Calu3 (cell line): Measurements from ENCODE around the gene GATAD2A. TPM values are rescaled to one million over a fixed set of nuclear protein-coding genes. Genes with fewer than 3 reads are reported as not detected.

ENCODE experiments used
- BruUV-seq: library from RNA; stranded (reverse); fragments of 400-500 nt; replicated peaks from 2 replicates; lab custom pipeline; 2021; lab: Mats Ljungman, UMichigan
- CTCF ChIA-PET: fragments of 300-600 bp; sonication (Branson Sonifier 250); formaldehyde crosslinking; loops from one replicate; lab custom pipeline; 2022; ENCODE audit warnings: antibody characterized with exemption; lab: Charles Lee
- DNase-seq: peaks from one replicate; pipeline ENCODE4 v3.0.0; 2022
- H3K27ac Mint-ChIP-seq: one replicate; pipeline ENCODE4 v1.8.0; 2022; ENCODE audit warnings: mixed read lengths; ENCODE audit not compliant: unreplicated experiment
- H3K27me3 Mint-ChIP-seq: one replicate; pipeline ENCODE4 v1.8.0; 2022; ENCODE audit warnings: mixed read lengths; ENCODE audit not compliant: unreplicated experiment
- H3K36me3 Mint-ChIP-seq: one replicate; pipeline ENCODE4 v1.8.0; 2022; ENCODE audit warnings: mild to moderate bottlenecking, moderate library complexity, mixed read lengths; ENCODE audit not compliant: insufficient read depth, unreplicated experiment
- H3K4me1 Mint-ChIP-seq: one replicate; pipeline ENCODE4 v1.8.0; 2022; ENCODE audit warnings: mild to moderate bottlenecking, low read depth, mixed read lengths; ENCODE audit not compliant: unreplicated experiment
- H3K4me3 Mint-ChIP-seq: one replicate; pipeline ENCODE4 v1.8.0; 2022; ENCODE audit warnings: mild to moderate bottlenecking, low read depth, moderate library complexity, mixed read lengths; ENCODE audit not compliant: unreplicated experiment
- H3K9me3 Mint-ChIP-seq: one replicate; pipeline ENCODE4 v1.8.0; 2022; ENCODE audit warnings: low read depth, mixed read lengths; ENCODE audit not compliant: unreplicated experiment
- intact Hi-C: fragments of 100-400 bp; cut with micrococcal nuclease; formaldehyde crosslinking; loops from one replicate; pipeline ENCODE4 v1.10.0; 2022; ENCODE audit not compliant: unreplicated experiment
- total RNA-seq: library from RNA; stranded (reverse); gene quantifications from 2 replicates; pipeline ENCODE4 v1.2.3, GENCODE V29; 2022
- TF ChIP-seq, protein P1 (sequence below): fragments of 200-600 bp; IDR thresholded peaks from one replicate; pipeline ENCODE4 v1.8.0; 2022; ENCODE audit warnings: antibody characterized with exemption; ENCODE audit not compliant: unreplicated experiment

The GATAD2A gene
- total RNA-seq, 1 experiment from 2014 or later = 79.8 TPM

DNA sequence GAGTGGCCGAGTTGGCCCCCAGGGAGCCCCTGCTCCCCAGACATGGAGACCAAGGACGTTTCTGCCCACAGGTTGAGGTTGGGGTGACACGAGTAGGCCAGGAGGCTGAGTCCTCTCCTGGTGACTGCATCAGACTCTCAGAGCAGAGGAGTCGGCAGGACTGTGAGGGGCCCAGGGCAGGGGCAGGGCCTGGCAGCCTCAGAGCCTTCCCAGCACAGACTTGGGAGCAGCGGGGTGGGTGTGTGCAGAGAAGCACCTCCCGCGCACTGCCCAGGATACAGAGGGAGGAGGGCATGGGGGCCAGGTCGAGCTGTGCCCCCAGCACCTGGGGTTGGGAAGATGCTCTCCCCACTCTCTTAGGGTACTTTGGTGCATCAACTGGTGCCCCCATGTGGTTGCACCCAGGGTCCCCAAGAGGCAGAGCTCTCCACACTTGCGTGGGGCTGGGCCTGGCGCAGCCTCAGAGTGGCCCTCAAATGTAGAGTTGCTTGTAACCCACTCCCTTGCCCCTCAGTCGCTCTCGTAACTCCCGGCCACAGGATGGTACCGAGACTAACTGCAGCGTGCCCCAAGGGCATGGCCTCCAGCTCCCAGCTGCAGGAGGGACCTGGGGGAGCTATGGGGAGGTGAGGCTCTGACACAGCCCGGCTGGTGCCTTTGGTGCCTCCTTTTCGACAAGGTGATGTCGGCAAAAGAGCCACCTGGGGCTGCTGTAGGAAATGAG lies 94.0 kb downstream of the GATAD2A start:
- TF ChIP-seq, protein P1, sequence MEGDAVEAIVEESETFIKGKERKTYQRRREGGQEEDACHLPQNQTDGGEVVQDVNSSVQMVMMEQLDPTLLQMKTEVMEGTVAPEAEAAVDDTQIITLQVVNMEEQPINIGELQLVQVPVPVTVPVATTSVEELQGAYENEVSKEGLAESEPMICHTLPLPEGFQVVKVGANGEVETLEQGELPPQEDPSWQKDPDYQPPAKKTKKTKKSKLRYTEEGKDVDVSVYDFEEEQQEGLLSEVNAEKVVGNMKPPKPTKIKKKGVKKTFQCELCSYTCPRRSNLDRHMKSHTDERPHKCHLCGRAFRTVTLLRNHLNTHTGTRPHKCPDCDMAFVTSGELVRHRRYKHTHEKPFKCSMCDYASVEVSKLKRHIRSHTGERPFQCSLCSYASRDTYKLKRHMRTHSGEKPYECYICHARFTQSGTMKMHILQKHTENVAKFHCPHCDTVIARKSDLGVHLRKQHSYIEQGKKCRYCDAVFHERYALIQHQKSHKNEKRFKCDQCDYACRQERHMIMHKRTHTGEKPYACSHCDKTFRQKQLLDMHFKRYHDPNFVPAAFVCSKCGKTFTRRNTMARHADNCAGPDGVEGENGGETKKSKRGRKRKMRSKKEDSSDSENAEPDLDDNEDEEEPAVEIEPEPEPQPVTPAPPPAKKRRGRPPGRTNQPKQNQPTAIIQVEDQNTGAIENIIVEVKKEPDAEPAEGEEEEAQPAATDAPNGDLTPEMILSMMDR = no peak
- Mint-ChIP-seq H3K27me3 (no peaks in the 10 kb centered on the region), H3K9me3 (no peaks in the 10 kb centered on the region), H3K36me3 (peaks cover 49% of the 10 kb centered on the region), H3K4me1 (no peaks in the 10 kb centered on the region), H3K27ac (no peak overlapping the region), H3K4me3 (no peak overlapping the region)
- CTCF ChIA-PET = no interaction called here
- intact Hi-C loops = no loop called here
- BruUV-seq = no TSS peak
- DNase-seq = no peak

DNA sequence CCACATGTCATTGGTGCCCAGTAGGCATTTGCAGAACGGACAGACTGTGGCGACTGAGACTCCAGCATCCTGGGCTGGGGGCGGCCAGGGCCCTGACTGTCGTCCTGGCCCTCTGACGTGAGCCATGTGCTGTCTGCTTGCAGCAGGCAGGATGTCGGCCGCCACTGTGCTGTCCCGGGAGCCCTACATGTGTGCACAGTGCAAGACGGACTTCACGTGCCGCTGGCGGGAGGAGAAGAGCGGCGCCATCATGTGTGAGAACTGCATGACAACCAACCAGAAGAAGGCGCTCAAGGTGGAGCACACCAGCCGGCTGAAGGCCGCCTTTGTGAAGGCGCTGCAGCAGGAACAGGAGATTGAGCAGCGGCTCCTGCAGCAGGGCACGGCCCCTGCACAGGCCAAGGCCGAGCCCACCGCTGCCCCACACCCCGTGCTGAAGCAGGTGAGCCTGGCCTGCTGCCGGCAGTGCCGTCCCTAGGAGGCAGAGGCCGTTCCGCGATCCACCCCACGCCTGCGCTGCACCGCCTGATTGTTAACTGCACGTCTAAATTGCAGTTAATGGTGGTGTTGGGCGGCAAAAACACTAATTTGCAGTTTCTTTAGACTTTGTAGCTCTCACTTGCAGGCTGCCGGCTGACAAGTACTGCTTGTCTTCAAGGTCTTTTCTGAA lies 95.6 kb downstream of the GATAD2A start:
- no TSS peak for BruUV-seq
- TF ChIP-seq, protein P1 = no peak
- CTCF ChIA-PET = interaction anchor here (0.7 kb wide), 1 partner anchor 12 kb away, joined by 3 read pairs; no protein-coding TSS in a partner anchor
- H3K9me3 Mint-ChIP-seq = no peaks in the 10 kb centered on the region
- H3K4me3 Mint-ChIP-seq = no peak overlapping the region
- intact Hi-C loops = no loop called here
- peaks cover 32% of the 10 kb centered on the region for H3K36me3 Mint-ChIP-seq
- H3K4me1 Mint-ChIP-seq = no peaks in the 10 kb centered on the region
- no peak overlapping the region for H3K27ac Mint-ChIP-seq
- no peaks in the 10 kb centered on the region for H3K27me3 Mint-ChIP-seq
- no peak for DNase-seq

DNA sequence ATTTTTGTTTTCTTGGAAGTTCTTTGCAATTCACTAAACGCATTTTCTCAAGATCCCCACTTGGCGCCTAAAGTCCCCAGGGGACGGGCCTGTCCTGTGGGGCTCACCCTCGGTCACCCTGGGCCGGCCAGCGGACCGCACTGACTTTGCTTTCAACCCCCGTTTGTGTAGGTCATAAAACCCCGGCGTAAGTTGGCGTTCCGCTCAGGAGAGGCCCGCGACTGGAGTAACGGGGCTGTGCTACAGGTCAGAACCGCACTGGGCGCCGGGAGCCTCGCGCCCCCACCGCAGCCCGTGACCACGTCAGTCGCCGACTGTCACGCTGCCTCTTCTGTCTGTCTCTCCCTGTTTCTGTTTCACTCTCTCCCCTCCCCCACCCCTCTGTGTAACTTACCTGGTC lies 96.3 kb downstream of the GATAD2A start:
- TF ChIP-seq, protein P1 = no peak
- Mint-ChIP-seq H3K4me1 (no peaks in the 10 kb centered on the region), H3K36me3 (peaks cover 25% of the 10 kb centered on the region), H3K9me3 (no peaks in the 10 kb centered on the region), H3K4me3 (no peak overlapping the region), H3K27ac (no peak overlapping the region), H3K27me3 (no peaks in the 10 kb centered on the region)
- intact Hi-C loops = no loop called here
- CTCF ChIA-PET = interaction anchor here (0.7 kb wide), 1 partner anchor 11 kb away, joined by 3 read pairs; no protein-coding TSS in a partner anchor
- no peak for DNase-seq
- BruUV-seq = no TSS peak

DNA sequence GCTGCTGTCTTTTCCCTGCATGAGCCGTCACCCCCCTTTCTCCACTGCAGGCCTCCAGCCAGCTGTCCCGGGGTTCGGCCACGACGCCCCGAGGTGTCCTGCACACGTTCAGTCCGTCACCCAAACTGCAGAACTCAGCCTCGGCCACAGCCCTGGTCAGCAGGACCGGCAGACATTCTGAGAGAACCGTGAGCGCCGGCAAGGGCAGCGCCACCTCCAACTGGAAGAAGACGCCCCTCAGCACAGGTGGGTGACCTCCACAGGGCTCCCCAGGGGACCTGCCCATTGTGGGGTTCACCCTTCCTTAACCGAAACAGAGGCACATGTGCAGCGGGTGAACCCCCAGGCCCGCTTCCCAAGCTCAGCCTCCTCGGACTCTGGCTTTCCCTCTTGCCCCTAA lies 96.8 kb downstream of the GATAD2A start:
- CTCF ChIA-PET = no interaction called here
- peaks cover 28% of the 10 kb centered on the region for H3K36me3 Mint-ChIP-seq
- H3K9me3 Mint-ChIP-seq = no peaks in the 10 kb centered on the region
- H3K4me3 Mint-ChIP-seq = no peak overlapping the region
- H3K27me3 Mint-ChIP-seq = no peaks in the 10 kb centered on the region
- H3K4me1 Mint-ChIP-seq = no peaks in the 10 kb centered on the region
- DNase-seq = no peak
- TF ChIP-seq, protein P1 = no peak
- intact Hi-C loops = no loop called here
- BruUV-seq = no TSS peak
- H3K27ac Mint-ChIP-seq = no peak overlapping the region
